HFF-Myc (cell line): ENCODE measurements around the gene STK17B.

Experiments
- DNase-seq: peaks from one replicate; pipeline ENCODE4 v3.0.0-alpha.2; 2011; ENCODE audit warnings: low read depth; ENCODE audit errors: extremely low read depth
- H3K4me3 ChIP-seq: replicated peaks from 2 replicates; pipeline ENCODE4 v1.5.1; 2011; ENCODE audit warnings: low read depth, mild to moderate bottlenecking, control low read depth, low read length
- CTCF ChIP-seq: IDR thresholded peaks from 2 replicates; pipeline ENCODE4 v1.5.1; 2012; ENCODE audit warnings: mild to moderate bottlenecking, low read depth, low read length, control low read depth; ENCODE audit errors: missing control alignments

Gene STK17B

GRCh38 chr2:196171248-196171871 is at the start of gene STK17B:
Gene STK17B, minus strand, starts transcription at chr2:196171578. Its CDS starts 8,195 bp downstream, at chr2:196163383.
- H3K4me3 ChIP-seq = peak within 1 kb of the TSS; percentile 92
- no peak for TF ChIP-seq CTCF
- DNase-seq = peak; percentile 77

- no peak for TF ChIP-seq CTCF
- no peak overlapping the region for H3K4me3 ChIP-seq
- no peak for DNase-seq
Measured at GRCh38 chr2:196220671-196221070, 49.3 kb upstream of the STK17B start.

GRCh38 chr2:196219671-196220070 is 48.3 kb upstream of the STK17B start:
- no peak for DNase-seq
- no peak for TF ChIP-seq CTCF

GRCh38 chr2:196218106-196218505 is 46.7 kb upstream of the STK17B start:
- no peak overlapping the region for H3K4me3 ChIP-seq
- no peak for DNase-seq
- TF ChIP-seq CTCF = no peak

More at GRCh38 chr2:196219671-196220070, 48.3 kb upstream of the STK17B start:
- no peak overlapping the region for H3K4me3 ChIP-seq

GRCh38 chr2:196217116-196217515 is 45.7 kb upstream of the STK17B start:
- TF ChIP-seq CTCF = no peak
- H3K4me3 ChIP-seq = no peak overlapping the region

GRCh38 chr2:196215376-196215775 is 44.0 kb upstream of the STK17B start:
- DNase-seq = no peak
- TF ChIP-seq CTCF = no peak
- H3K4me3 ChIP-seq = no peak overlapping the region

More at GRCh38 chr2:196217116-196217515, 45.7 kb upstream of the STK17B start:
- DNase-seq = no peak

GRCh38 chr2:196214156-196214555 is 42.8 kb upstream of the STK17B start:
- DNase-seq = no peak
- TF ChIP-seq CTCF = no peak

More at GRCh38 chr2:196214156-196214555, 42.8 kb upstream of the STK17B start:
- no peak overlapping the region for H3K4me3 ChIP-seq
